Measurements from ENCODE around the gene SCIMP. TPM values are rescaled to one million over a fixed set of nuclear protein-coding genes. Genes with fewer than 3 reads are reported as not detected.

The SCIMP gene
- total and polyA plus RNA-seq, 2 of the 13 experiments (the other 11 are each of a cell fraction or from before 2014, with no cell fraction given): not detected

- peak; percentile 74 for TF ChIP-seq ZBTB33 (CRISPR knock-in tag; IDR thresholded peaks at IDR 0.05)
- TF ChIP-seq ESRRA (CRISPR knock-in tag; IDR thresholded peaks at IDR 0.05; ENCODE audit: low read depth): no peak
- 0 out of 2 replicates have a peak, but pooled peaks have one; percentile 12 for TF ChIP-seq ISL2 (CRISPR knock-in tag; IDR thresholded peaks at IDR 0.05)
- 0 out of 2 replicates have a peak, but pooled peaks have one; percentile 17 for TF ChIP-seq ZNF12 (CRISPR knock-in tag; IDR thresholded peaks at IDR 0.05)
- TF ChIP-seq NFRKB (IDR thresholded peaks at IDR 0.05): no peak
- TF ChIP-seq ZKSCAN5 (CRISPR knock-in tag; IDR thresholded peaks at IDR 0.05): no peak
- TF ChIP-seq PPARG (CRISPR knock-in tag; conservative IDR thresholded peaks at IDR 0.05): 0 out of 2 replicates have a peak, but pooled peaks have one; percentile 11
- TF ChIP-seq ZMYM2 (CRISPR knock-in tag; IDR thresholded peaks at IDR 0.05): peak; percentile 91
- TF ChIP-seq HCFC1 (IDR thresholded peaks at IDR 0.05; ENCODE audit: low read depth, low read length): no peak
- TF ChIP-seq ZNF292 (CRISPR knock-in tag; IDR thresholded peaks at IDR 0.05; ENCODE audit: borderline replicate concordance, low read depth): no peak
- no peak for TF ChIP-seq THYN1 (CRISPR knock-in tag; IDR thresholded peaks at IDR 0.05; ENCODE audit: borderline replicate concordance, low read depth)
- no peak for TF ChIP-seq TAF15 (IDR thresholded peaks at IDR 0.05; ENCODE audit: low read depth, low read length, poor library complexity, severe bottlenecking)
- TF ChIP-seq ZNF136 (CRISPR knock-in tag; IDR thresholded peaks at IDR 0.05; ENCODE audit: low read depth): 0 out of 2 replicates have a peak, but pooled peaks have one; percentile 35
- peak; percentile 91; the same call in 1 of the 2 replicates for TF ChIP-seq ZNF235 (CRISPR knock-in tag; IDR thresholded peaks at IDR 0.05; ENCODE audit: borderline replicate concordance)
- TF ChIP-seq, protein P1, sequence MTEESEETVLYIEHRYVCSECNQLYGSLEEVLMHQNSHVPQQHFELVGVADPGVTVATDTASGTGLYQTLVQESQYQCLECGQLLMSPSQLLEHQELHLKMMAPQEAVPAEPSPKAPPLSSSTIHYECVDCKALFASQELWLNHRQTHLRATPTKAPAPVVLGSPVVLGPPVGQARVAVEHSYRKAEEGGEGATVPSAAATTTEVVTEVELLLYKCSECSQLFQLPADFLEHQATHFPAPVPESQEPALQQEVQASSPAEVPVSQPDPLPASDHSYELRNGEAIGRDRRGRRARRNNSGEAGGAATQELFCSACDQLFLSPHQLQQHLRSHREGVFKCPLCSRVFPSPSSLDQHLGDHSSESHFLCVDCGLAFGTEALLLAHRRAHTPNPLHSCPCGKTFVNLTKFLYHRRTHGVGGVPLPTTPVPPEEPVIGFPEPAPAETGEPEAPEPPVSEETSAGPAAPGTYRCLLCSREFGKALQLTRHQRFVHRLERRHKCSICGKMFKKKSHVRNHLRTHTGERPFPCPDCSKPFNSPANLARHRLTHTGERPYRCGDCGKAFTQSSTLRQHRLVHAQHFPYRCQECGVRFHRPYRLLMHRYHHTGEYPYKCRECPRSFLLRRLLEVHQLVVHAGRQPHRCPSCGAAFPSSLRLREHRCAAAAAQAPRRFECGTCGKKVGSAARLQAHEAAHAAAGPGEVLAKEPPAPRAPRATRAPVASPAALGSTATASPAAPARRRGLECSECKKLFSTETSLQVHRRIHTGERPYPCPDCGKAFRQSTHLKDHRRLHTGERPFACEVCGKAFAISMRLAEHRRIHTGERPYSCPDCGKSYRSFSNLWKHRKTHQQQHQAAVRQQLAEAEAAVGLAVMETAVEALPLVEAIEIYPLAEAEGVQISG (CRISPR knock-in tag; IDR thresholded peaks at IDR 0.05): no peak
- TF ChIP-seq ZNF468 (CRISPR knock-in tag; IDR thresholded peaks at IDR 0.05): no peak
- TF ChIP-seq REXO4 (CRISPR knock-in tag; IDR thresholded peaks at IDR 0.05; ENCODE audit: borderline replicate concordance): no peak
- peak; percentile 7; the same call in 1 of the 2 replicates for TF ChIP-seq ZNF558 (CRISPR knock-in tag; IDR thresholded peaks at IDR 0.05; ENCODE audit: borderline replicate concordance)
- no peak for TF ChIP-seq PAXIP1 (CRISPR knock-in tag; conservative IDR thresholded peaks at IDR 0.05)
- TF ChIP-seq ZBTB38 (CRISPR knock-in tag; IDR thresholded peaks at IDR 0.05): peak; percentile 16; the same call in 1 of the 2 replicates
- TF ChIP-seq SAP130 (CRISPR knock-in tag; IDR thresholded peaks at IDR 0.05; ENCODE audit: low read depth): peak; percentile 71
- TF ChIP-seq ZNF75D (CRISPR knock-in tag; IDR thresholded peaks at IDR 0.05; ENCODE audit: borderline replicate concordance): no peak
Observed at GRCh38 chr17:5281814-5282641, 47.4 kb upstream of the SCIMP start, which contains the start of gene RABEP1 (continued).
